ENCODE results near the gene ERBB4. TPM values are rescaled to one million over a fixed set of nuclear protein-coding genes. Genes with fewer than 3 reads are reported as not detected.

Gene ERBB4
- total and polyA plus RNA-seq, 10 of the 15 experiments (the other 5 are each of a cell fraction or from before 2014, with no cell fraction given): under 0.01 to 0.23 (median 0.01) TPM; not detected in 4

GRCh38 chr2:211367711-211368110 is 1170.9 kb downstream of the ERBB4 start (continued):
- TF ChIP-seq EZH2 (IDR thresholded peaks at IDR 0.05; ENCODE audit: borderline replicate concordance, control insufficient read depth, low read depth, low read length) (no peak), USF2 (IDR thresholded peaks at IDR 0.05; ENCODE audit: borderline replicate concordance, low read depth, low read length) (no peak), STAT3 (IDR thresholded peaks at IDR 0.05; ENCODE audit: low read depth, low read length) (0 out of 2 replicates have a peak, but pooled peaks have one; percentile 32), FOS (IDR thresholded peaks at IDR 0.05; ENCODE audit: borderline replicate concordance, extremely low read depth, insufficient read length) (no peak), ZSCAN29 (IDR thresholded peaks at IDR 0.05) (no peak), TCF7 (IDR thresholded peaks at IDR 0.05; ENCODE audit: borderline replicate concordance) (no peak), HSF1 (IDR thresholded peaks at IDR 0.05; ENCODE audit: low read depth, low read length) (no peak), NRF1 (conservative IDR thresholded peaks at IDR 0.05; ENCODE audit: low read depth, low read length) (no peak), FOXK2 (IDR thresholded peaks at IDR 0.05) (no peak), ZBED1 (IDR thresholded peaks at IDR 0.05; ENCODE audit: borderline replicate concordance) (no peak), IRF4 (IDR thresholded peaks at IDR 0.05; ENCODE audit: low read depth, low read length) (no peak; the same call in 1 of the 2 replicates), STAT1 (conservative IDR thresholded peaks at IDR 0.05) (no peak), EGR1 (IDR thresholded peaks at IDR 0.05; ENCODE audit: borderline replicate concordance in 1 of 2, low read depth in 2 of 2, low read length in 2 of 2) (no peak), CBX3 (IDR thresholded peaks at IDR 0.05; ENCODE audit: borderline replicate concordance, low read depth) (no peak), SPI1 (IDR thresholded peaks at IDR 0.05; ENCODE audit: borderline replicate concordance, insufficient read depth, low read depth, low read length) (peak; percentile 66; the same call in 1 of the 2 replicates), ZZZ3 (IDR thresholded peaks at IDR 0.05; ENCODE audit: control insufficient read depth, insufficient read length, low read depth) (no peak), PAX8 (IDR thresholded peaks at IDR 0.05) (no peak), KDM1A (IDR thresholded peaks at IDR 0.05; ENCODE audit: borderline replicate concordance) (no peak), BRCA1 (IDR thresholded peaks at IDR 0.05; ENCODE audit: low read depth, low read length) (no peak), BCLAF1 (IDR thresholded peaks at IDR 0.05) (no peak), CEBPZ (IDR thresholded peaks at IDR 0.05; ENCODE audit: low read depth, low read length) (no peak), PAX5 (IDR thresholded peaks at IDR 0.05; ENCODE audit: borderline replicate concordance, low read depth, low read length) (peak; percentile 68; the same call in 1 of the 2 replicates), RAD51 (IDR thresholded peaks at IDR 0.05) (no peak), EP300 (IDR thresholded peaks at IDR 0.05; ENCODE audit: borderline replicate concordance in 1 of 2, control insufficient read depth in 1 of 2, low read depth in 2 of 2, low read length in 2 of 2) (no peak; a peak in 1 of 4 replicates)
